Stimulated activated CD4-positive, alpha-beta T cell treated with anti-CD3 and anti-CD28 coated beads, Interleukin-4, amount 100 ng/mL, for 48 hours (primary cell): ENCODE data around the gene PRR30.
"Not testable (repeated sequence)": the region's sequence is repeated elsewhere in the genome, so short reads cannot be mapped to it uniquely, and the experiment has no call there.

Source experiments
- DNase-seq, 2 donors: peaks; one replicate each; pipeline ENCODE4 v3.0.0-alpha.2; 2020; ENCODE audit warnings: low read depth in 2 of 2

Gene PRR30

GRCh38 chr2:27139310-27139709 lies at the start of gene PRR30:
Gene PRR30, minus strand, starts transcription at chr2:27139410. Its CDS starts 1,081 bp downstream, at chr2:27138329.
- no peak for DNase-seq

- no peak for DNase-seq
Observed at GRCh38 chr2:27186613-27187345, 47.6 kb upstream of the PRR30 start.

- no peak for DNase-seq
Observed at GRCh38 chr2:27185331-27186026, 46.3 kb upstream of the PRR30 start.

GRCh38 chr2:27184115-27184514 lies 44.9 kb upstream of the PRR30 start:
- no peak for DNase-seq

- no peak for DNase-seq
Observed at GRCh38 chr2:27182346-27182745, 43.1 kb upstream of the PRR30 start.

- no peak for DNase-seq
Observed at GRCh38 chr2:27179344-27180000, 40.3 kb upstream of the PRR30 start.

GRCh38 chr2:27178469-27178868 lies 39.3 kb upstream of the PRR30 start:
- no peak for DNase-seq

GRCh38 chr2:27177441-27178351 lies 38.5 kb upstream of the PRR30 start:
- no peak for DNase-seq

GRCh38 chr2:27175781-27176180 lies 36.6 kb upstream of the PRR30 start:
- not testable (repeated sequence) for DNase-seq

GRCh38 chr2:27175330-27175729 lies 36.1 kb upstream of the PRR30 start:
- no peak for DNase-seq

- DNase-seq, result no peak
Observed at GRCh38 chr2:27174638-27175037, 35.4 kb upstream of the PRR30 start.

- DNase-seq, result no peak
Observed at GRCh38 chr2:27171351-27171848, 32.2 kb upstream of the PRR30 start.

GRCh38 chr2:27170581-27171337 lies 31.5 kb upstream of the PRR30 start:
- no peak for DNase-seq

GRCh38 chr2:27164960-27165763 lies 26.0 kb upstream of the PRR30 start:
- no peak for DNase-seq

GRCh38 chr2:27162151-27163121 lies 23.2 kb upstream of the PRR30 start:
- DNase-seq, result no peak

GRCh38 chr2:27160191-27160590 lies 21.0 kb upstream of the PRR30 start:
- no peak for DNase-seq

GRCh38 chr2:27159271-27159670 lies 20.1 kb upstream of the PRR30 start:
- no peak for DNase-seq

- DNase-seq, result no peak
Observed at GRCh38 chr2:27158468-27158867, 19.3 kb upstream of the PRR30 start.

GRCh38 chr2:27155069-27155520 lies 15.9 kb upstream of the PRR30 start:
- DNase-seq, result no peak
